ENCODE results near the gene L3MBTL4.

L3MBTL4 gene

GRCh38 chr18:6248017-6248416 lies 166.7 kb downstream of the L3MBTL4 start:
- CTCF ChIA-PET, result no interaction called here
- Histone ChIP-seq H3K27ac (ENCODE audit: insufficient read depth in 1 of 2, low read depth in 1 of 2, low read length in 2 of 2, poor library complexity in 1 of 2, severe bottlenecking in 2 of 2) (no peak overlapping the region), H3K9me3 (ENCODE audit: control extremely low read depth in 1 of 5, control insufficient read depth in 4 of 5, insufficient read depth in 2 of 5, low read depth in 1 of 5, low read length in 4 of 5) (no peaks in the 10 kb centered on the region), H3K27me3 (replicated peaks in 2 of 5; ENCODE audit: control insufficient read depth in 4 of 5, insufficient read depth in 5 of 5, low read length in 4 of 5) (no peaks in the 10 kb centered on the region), H3K36me3 (ENCODE audit: control insufficient read depth in 4 of 4, insufficient read depth in 4 of 4, low read length in 3 of 4) (peaks cover 0 to 3% (median 0%) of the 10 kb centered on the region in 4 experiments), H3K4me3 (ENCODE audit: control insufficient read depth in 1 of 7, extremely low read depth in 1 of 7, insufficient read depth in 4 of 7, low read depth in 2 of 7, low read length in 6 of 7) (no peak overlapping the region), H3K4me1 (ENCODE audit: control extremely low read depth in 1 of 4, control insufficient read depth in 4 of 4, insufficient read depth in 4 of 4, low read length in 3 of 4) (no peaks in the 10 kb centered on the region)
- POLR2A ChIA-PET, result no interaction called here
- 90% methylated on average over 1 of the region's 2 CpGs for WGBS (ENCODE audit: insufficient coverage)
- DNase-seq, result no peak

DNA sequence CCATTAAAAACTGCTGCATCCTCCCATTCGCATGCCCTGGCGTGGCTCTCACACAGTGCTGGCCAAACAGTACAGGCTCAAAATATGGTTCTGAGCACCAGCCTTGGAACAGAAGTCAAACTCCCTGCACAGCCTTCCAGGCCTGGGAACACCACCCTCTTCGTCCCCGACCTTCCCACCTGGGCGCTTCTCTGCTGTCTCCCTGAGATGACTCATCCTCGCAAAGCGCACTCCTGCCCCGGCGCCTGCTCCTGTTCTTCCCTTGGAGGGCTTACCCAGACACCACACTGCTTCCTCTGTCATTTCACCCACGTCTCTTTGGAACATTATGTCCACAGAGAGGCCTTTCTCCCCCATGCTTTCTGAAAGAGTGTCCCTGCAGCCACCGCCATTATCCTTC lies 172.7 kb downstream of the L3MBTL4 start:
- ChIA-PET POLR2A (no interaction called here), CTCF (no interaction called here)
- peaks cover 0 to 20% (median 4%) of the 10 kb centered on the region in 4 experiments for H3K36me3 ChIP-seq (ENCODE audit: control insufficient read depth in 4 of 4, insufficient read depth in 4 of 4, low read length in 3 of 4)
- H3K27ac ChIP-seq (ENCODE audit: insufficient read depth in 1 of 2, low read depth in 1 of 2, low read length in 2 of 2, poor library complexity in 1 of 2, severe bottlenecking in 2 of 2), result no peak overlapping the region
- DNase-seq, result no peak
- H3K9me3 ChIP-seq (ENCODE audit: control extremely low read depth in 1 of 5, control insufficient read depth in 4 of 5, insufficient read depth in 2 of 5, low read depth in 1 of 5, low read length in 4 of 5), result no peaks in the 10 kb centered on the region
- 98% methylated on average over 10 of the region's 11 CpGs for WGBS (ENCODE audit: insufficient coverage)
- H3K4me3 ChIP-seq (ENCODE audit: control insufficient read depth in 1 of 7, extremely low read depth in 1 of 7, insufficient read depth in 4 of 7, low read depth in 2 of 7, low read length in 6 of 7), result no peak overlapping the region
- no peaks in the 10 kb centered on the region for H3K27me3 ChIP-seq (replicated peaks in 2 of 5; ENCODE audit: control insufficient read depth in 4 of 5, insufficient read depth in 5 of 5, low read length in 4 of 5)
- no peaks in the 10 kb centered on the region for H3K4me1 ChIP-seq (ENCODE audit: control extremely low read depth in 1 of 4, control insufficient read depth in 4 of 4, insufficient read depth in 4 of 4, low read length in 3 of 4)

- Histone ChIP-seq H3K4me1 (ENCODE audit: control extremely low read depth in 1 of 4, control insufficient read depth in 4 of 4, insufficient read depth in 4 of 4, low read length in 3 of 4) (no peaks in the 10 kb centered on the region), H3K4me3 (ENCODE audit: control insufficient read depth in 1 of 7, extremely low read depth in 1 of 7, insufficient read depth in 4 of 7, low read depth in 2 of 7, low read length in 6 of 7) (no peak overlapping the region), H3K27me3 (replicated peaks in 2 of 5; ENCODE audit: control insufficient read depth in 4 of 5, insufficient read depth in 5 of 5, low read length in 4 of 5) (no peaks in the 10 kb centered on the region), H3K27ac (ENCODE audit: insufficient read depth in 1 of 2, low read depth in 1 of 2, low read length in 2 of 2, poor library complexity in 1 of 2, severe bottlenecking in 2 of 2) (no peak overlapping the region), H3K36me3 (ENCODE audit: control insufficient read depth in 4 of 4, insufficient read depth in 4 of 4, low read length in 3 of 4) (peaks cover 0 to 30% (median 4%) of the 10 kb centered on the region in 4 experiments), H3K9me3 (ENCODE audit: control extremely low read depth in 1 of 5, control insufficient read depth in 4 of 5, insufficient read depth in 2 of 5, low read depth in 1 of 5, low read length in 4 of 5) (peaks cover 0 to 6% (median 0%) of the 10 kb centered on the region in 5 experiments)
- ChIA-PET CTCF (no interaction called here), POLR2A (no interaction called here)
- WGBS (ENCODE audit: insufficient coverage), result 100% methylated on average over 4 of the region's 6 CpGs
- no peak for DNase-seq
Observed at GRCh38 chr18:6239716-6240115, 175.0 kb downstream of the L3MBTL4 start.

DNA sequence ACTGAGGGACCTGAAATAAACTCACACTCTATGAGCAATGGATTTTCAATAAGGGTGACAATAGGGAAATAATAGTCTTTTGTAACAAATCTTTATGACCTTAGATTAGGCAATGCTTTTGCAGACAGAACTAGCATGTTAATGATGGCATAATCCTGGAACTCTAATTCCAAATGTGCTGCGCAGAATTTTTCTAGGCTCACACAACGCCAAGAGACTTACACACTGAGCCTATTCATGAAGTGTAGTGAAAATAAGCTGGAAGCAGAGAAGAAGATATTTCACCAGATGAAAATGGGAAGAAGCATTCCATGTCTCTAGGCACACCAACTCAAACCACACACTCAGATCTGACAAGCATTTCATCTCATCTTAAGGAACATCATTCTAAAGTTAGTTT lies 178.5 kb downstream of the L3MBTL4 start:
- Histone ChIP-seq H3K27ac (ENCODE audit: insufficient read depth in 1 of 2, low read depth in 1 of 2, low read length in 2 of 2, poor library complexity in 1 of 2, severe bottlenecking in 2 of 2) (no peak overlapping the region), H3K4me3 (ENCODE audit: control insufficient read depth in 1 of 7, extremely low read depth in 1 of 7, insufficient read depth in 4 of 7, low read depth in 2 of 7, low read length in 6 of 7) (no peak overlapping the region), H3K27me3 (replicated peaks in 2 of 5; ENCODE audit: control insufficient read depth in 4 of 5, insufficient read depth in 5 of 5, low read length in 4 of 5) (no peaks in the 10 kb centered on the region), H3K9me3 (ENCODE audit: control extremely low read depth in 1 of 5, control insufficient read depth in 4 of 5, insufficient read depth in 2 of 5, low read depth in 1 of 5, low read length in 4 of 5) (peaks cover 0 to 16% (median 1%) of the 10 kb centered on the region in 5 experiments), H3K36me3 (ENCODE audit: control insufficient read depth in 4 of 4, insufficient read depth in 4 of 4, low read length in 3 of 4) (peaks cover 0 to 35% (median 2%) of the 10 kb centered on the region in 4 experiments), H3K4me1 (ENCODE audit: control extremely low read depth in 1 of 4, control insufficient read depth in 4 of 4, insufficient read depth in 4 of 4, low read length in 3 of 4) (no peaks in the 10 kb centered on the region)
- ChIA-PET CTCF (no interaction called here), POLR2A (no interaction called here)
- no CpG with 5 or more reads among the region's 2 CpGs for WGBS (ENCODE audit: insufficient coverage)
- no peak for DNase-seq

DNA sequence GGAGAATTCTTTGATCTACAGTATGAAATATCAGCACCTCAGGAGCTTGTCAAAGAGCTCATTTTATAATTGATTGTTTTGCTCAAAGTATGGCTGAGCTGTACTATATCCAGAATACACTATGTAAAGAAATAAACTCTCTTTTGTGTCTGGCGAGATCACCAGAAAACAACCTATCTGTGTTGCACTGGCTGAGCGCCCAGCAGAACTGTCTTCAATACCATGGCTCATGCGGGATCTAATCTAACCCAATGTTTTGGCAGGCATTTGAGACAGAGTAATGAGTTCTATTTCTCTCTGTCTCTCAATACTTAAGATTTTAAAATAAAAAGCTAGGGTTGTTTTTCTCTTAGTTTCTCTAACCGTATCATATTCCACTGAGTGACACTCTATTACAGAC lies 192.4 kb downstream of the L3MBTL4 start:
- H3K4me1 ChIP-seq (ENCODE audit: control extremely low read depth in 1 of 4, control insufficient read depth in 4 of 4, insufficient read depth in 4 of 4, low read length in 3 of 4), result no peaks in the 10 kb centered on the region
- H3K4me3 ChIP-seq (ENCODE audit: control insufficient read depth in 1 of 7, extremely low read depth in 1 of 7, insufficient read depth in 4 of 7, low read depth in 2 of 7, low read length in 6 of 7), result no peak overlapping the region
- peaks cover 0 to 26% (median 7%) of the 10 kb centered on the region in 4 experiments for H3K36me3 ChIP-seq (ENCODE audit: control insufficient read depth in 4 of 4, insufficient read depth in 4 of 4, low read length in 3 of 4)
- no CpG with 5 or more reads among the region's 4 CpGs for WGBS (ENCODE audit: insufficient coverage)
- no peaks in the 10 kb centered on the region for H3K27me3 ChIP-seq (replicated peaks in 2 of 5; ENCODE audit: control insufficient read depth in 4 of 5, insufficient read depth in 5 of 5, low read length in 4 of 5)
- DNase-seq, result no peak
- ChIA-PET CTCF (no interaction called here), POLR2A (no interaction called here)
- H3K9me3 ChIP-seq (ENCODE audit: control extremely low read depth in 1 of 5, control insufficient read depth in 4 of 5, insufficient read depth in 2 of 5, low read depth in 1 of 5, low read length in 4 of 5), result peaks cover 2 to 11% (median 7%) of the 10 kb centered on the region in 5 experiments
- H3K27ac ChIP-seq (ENCODE audit: insufficient read depth in 1 of 2, low read depth in 1 of 2, low read length in 2 of 2, poor library complexity in 1 of 2, severe bottlenecking in 2 of 2), result no peak overlapping the region

- DNase-seq, result no peak
- Histone ChIP-seq H3K27ac (ENCODE audit: insufficient read depth in 1 of 2, low read depth in 1 of 2, low read length in 2 of 2, poor library complexity in 1 of 2, severe bottlenecking in 2 of 2) (no peak overlapping the region), H3K4me3 (ENCODE audit: control insufficient read depth in 1 of 7, extremely low read depth in 1 of 7, insufficient read depth in 4 of 7, low read depth in 2 of 7, low read length in 6 of 7) (no peak overlapping the region), H3K27me3 (replicated peaks in 2 of 5; ENCODE audit: control insufficient read depth in 4 of 5, insufficient read depth in 5 of 5, low read length in 4 of 5) (no peaks in the 10 kb centered on the region), H3K4me1 (ENCODE audit: control extremely low read depth in 1 of 4, control insufficient read depth in 4 of 4, insufficient read depth in 4 of 4, low read length in 3 of 4) (no peaks in the 10 kb centered on the region), H3K36me3 (ENCODE audit: control insufficient read depth in 4 of 4, insufficient read depth in 4 of 4, low read length in 3 of 4) (peaks cover 0 to 23% (median 7%) of the 10 kb centered on the region in 4 experiments), H3K9me3 (ENCODE audit: control extremely low read depth in 1 of 5, control insufficient read depth in 4 of 5, insufficient read depth in 2 of 5, low read depth in 1 of 5, low read length in 4 of 5) (peaks cover 0 to 11% (median 7%) of the 10 kb centered on the region in 5 experiments)
- WGBS (ENCODE audit: insufficient coverage), result 100% methylated on average over 2 of the region's 2 CpGs
- ChIA-PET CTCF (no interaction called here), POLR2A (no interaction called here)
Observed at GRCh38 chr18:6221602-6222014, 193.1 kb downstream of the L3MBTL4 start.

DNA sequence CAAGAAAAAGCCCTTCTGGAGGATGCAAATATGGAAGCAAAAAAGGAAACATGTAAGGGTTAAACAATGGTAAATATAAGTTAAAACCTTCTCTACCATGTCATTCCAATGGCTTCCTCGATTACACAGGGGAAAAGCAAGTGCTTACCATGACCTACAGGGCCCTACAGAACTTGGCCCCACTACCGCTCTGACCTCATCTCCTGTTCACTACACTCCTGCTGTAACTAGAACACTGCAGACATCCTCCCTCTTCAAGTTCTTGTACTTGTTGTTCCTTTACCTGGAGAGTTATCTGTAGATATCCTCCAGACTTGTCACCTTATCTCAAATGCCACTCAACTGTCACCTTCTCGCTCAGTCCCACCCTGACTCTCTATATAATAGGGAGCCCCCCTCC lies 194.6 kb downstream of the L3MBTL4 start:
- WGBS (ENCODE audit: insufficient coverage), result 93% methylated on average over 2 of the region's 3 CpGs
- no peaks in the 10 kb centered on the region for H3K4me1 ChIP-seq (ENCODE audit: control extremely low read depth in 1 of 4, control insufficient read depth in 4 of 4, insufficient read depth in 4 of 4, low read length in 3 of 4)
- CTCF ChIA-PET, result no interaction called here
- no peaks in the 10 kb centered on the region for H3K27me3 ChIP-seq (replicated peaks in 2 of 5; ENCODE audit: control insufficient read depth in 4 of 5, insufficient read depth in 5 of 5, low read length in 4 of 5)
- POLR2A ChIA-PET, result no interaction called here
- no peak overlapping the region for H3K27ac ChIP-seq (ENCODE audit: insufficient read depth in 1 of 2, low read depth in 1 of 2, low read length in 2 of 2, poor library complexity in 1 of 2, severe bottlenecking in 2 of 2)
- peaks cover 0 to 4% (median 0%) of the 10 kb centered on the region in 5 experiments for H3K9me3 ChIP-seq (ENCODE audit: control extremely low read depth in 1 of 5, control insufficient read depth in 4 of 5, insufficient read depth in 2 of 5, low read depth in 1 of 5, low read length in 4 of 5)
- DNase-seq, result no peak
- H3K4me3 ChIP-seq (ENCODE audit: control insufficient read depth in 1 of 7, extremely low read depth in 1 of 7, insufficient read depth in 4 of 7, low read depth in 2 of 7, low read length in 6 of 7), result no peak overlapping the region
- peaks cover 0 to 14% (median 5%) of the 10 kb centered on the region in 4 experiments for H3K36me3 ChIP-seq (ENCODE audit: control insufficient read depth in 4 of 4, insufficient read depth in 4 of 4, low read length in 3 of 4)

Measured in common myeloid progenitor, CD34-positive (primary cell).